ENCODE measurements around the gene TCTN2. TPM values are rescaled to one million over a fixed set of nuclear protein-coding genes. Genes with fewer than 3 reads are reported as not detected.

TCTN2 gene
- polyA plus RNA-seq, 3 donors = 0.24 to 1.1 TPM; not detected in 1

- H3K4me2 ChIP-seq (replicated peaks; ENCODE audit: extremely low read depth, low read length, poor library complexity, severe bottlenecking) = no peak overlapping the region
- peaks cover 1 to 6% of the 10 kb centered on the region in 2 donors for H3K36me3 Mint-ChIP-seq
- H3K27me3 Mint-ChIP-seq (ENCODE audit: low read depth in 3 of 3) = no peaks in the 10 kb centered on the region
Observed at GRCh38 chr12:123696207-123696606, 25.3 kb downstream of the TCTN2 start.

GRCh38 chr12:123696646-123697045 lies 25.7 kb downstream of the TCTN2 start:
- Mint-ChIP-seq H3K9me3 (no peaks in the 10 kb centered on the region), H3K27me3 (ENCODE audit: low read depth in 3 of 3) (no peaks in the 10 kb centered on the region), H3K36me3 (peaks cover 1 to 6% of the 10 kb centered on the region in 2 donors), H3K27ac (no peak overlapping the region), H3K4me3 (no peak overlapping the region), H3K4me1 (no peaks in the 10 kb centered on the region)
- H3K36me3 ChIP-seq (replicated peaks in 1 of 2; ENCODE audit: control insufficient read depth in 1 of 2, insufficient read depth in 2 of 2, low read length in 2 of 2) = no peaks in the 10 kb centered on the region
- H3K9me3 ChIP-seq (replicated peaks in 1 of 2; ENCODE audit: control insufficient read depth in 1 of 2, insufficient read depth in 1 of 2, low read length in 2 of 2) = no peaks in the 10 kb centered on the region
- H2AFZ ChIP-seq (ENCODE audit: insufficient read depth, low read depth, low read length, poor library complexity, severe bottlenecking) = no peak overlapping the region
- H3K27ac ChIP-seq (ENCODE audit: low read depth in 1 of 2, low read length in 2 of 2) = no peak overlapping the region
- no peaks in the 10 kb centered on the region for H3K27me3 ChIP-seq (ENCODE audit: control insufficient read depth in 2 of 2, insufficient read depth in 2 of 2, low read length in 2 of 2)
- no peak for TF ChIP-seq CTCF (IDR thresholded peaks at IDR 0.05)
- WGBS (ENCODE audit: insufficient coverage) = 91% methylated on average over 2 of the region's 4 CpGs
- no peak overlapping the region for H3K4me2 ChIP-seq (replicated peaks; ENCODE audit: extremely low read depth, low read length, poor library complexity, severe bottlenecking)
- H3K79me2 ChIP-seq (ENCODE audit: insufficient read depth, low read length) = no peaks in the 10 kb centered on the region
- no peaks in the 10 kb centered on the region for H4K20me1 ChIP-seq (ENCODE audit: insufficient read depth, low read length)
- no peak overlapping the region for H3K4me3 ChIP-seq (replicated peaks in 1 of 3; ENCODE audit: low read depth in 2 of 3, low read length in 3 of 3)
- intact Hi-C loops (cut with micrococcal nuclease) = no loop called here
- DNase-seq = no peak
- no peaks in the 10 kb centered on the region for H3K4me1 ChIP-seq (ENCODE audit: control insufficient read depth in 1 of 2, insufficient read depth in 2 of 2, low read length in 2 of 2)
- no peak overlapping the region for H3K9ac ChIP-seq (ENCODE audit: insufficient read depth, low read length, poor library complexity, severe bottlenecking)

More at GRCh38 chr12:123696207-123696606, 25.3 kb downstream of the TCTN2 start:
- no peak overlapping the region for H3K4me3 Mint-ChIP-seq
- Histone ChIP-seq H3K27me3 (ENCODE audit: control insufficient read depth in 2 of 2, insufficient read depth in 2 of 2, low read length in 2 of 2) (no peaks in the 10 kb centered on the region), H2AFZ (ENCODE audit: insufficient read depth, low read depth, low read length, poor library complexity, severe bottlenecking) (no peak overlapping the region), H3K36me3 (replicated peaks in 1 of 2; ENCODE audit: control insufficient read depth in 1 of 2, insufficient read depth in 2 of 2, low read length in 2 of 2) (no peaks in the 10 kb centered on the region), H3K9me3 (replicated peaks in 1 of 2; ENCODE audit: control insufficient read depth in 1 of 2, insufficient read depth in 1 of 2, low read length in 2 of 2) (no peaks in the 10 kb centered on the region), H3K9ac (ENCODE audit: insufficient read depth, low read length, poor library complexity, severe bottlenecking) (no peak overlapping the region), H3K27ac (ENCODE audit: low read depth in 1 of 2, low read length in 2 of 2) (no peak overlapping the region), H3K4me1 (ENCODE audit: control insufficient read depth in 1 of 2, insufficient read depth in 2 of 2, low read length in 2 of 2) (no peaks in the 10 kb centered on the region), H4K20me1 (ENCODE audit: insufficient read depth, low read length) (no peaks in the 10 kb centered on the region), H3K4me3 (replicated peaks in 1 of 3; ENCODE audit: low read depth in 2 of 3, low read length in 3 of 3) (no peak overlapping the region), H3K79me2 (ENCODE audit: insufficient read depth, low read length) (no peaks in the 10 kb centered on the region)
- no peak for DNase-seq
- intact Hi-C loops (cut with micrococcal nuclease) = no loop called here
- no peak for TF ChIP-seq CTCF (IDR thresholded peaks at IDR 0.05)
- no peaks in the 10 kb centered on the region for H3K9me3 Mint-ChIP-seq
- H3K4me1 Mint-ChIP-seq = no peaks in the 10 kb centered on the region
- no peak overlapping the region for H3K27ac Mint-ChIP-seq
- WGBS (ENCODE audit: insufficient coverage) = 89% methylated on average over 4 of the region's 8 CpGs

All from CD14-positive monocyte (primary cell).